Neural crest cell (in vitro differentiated cells): Measurements from ENCODE around the gene SLC1A7. TPM values are rescaled to one million over a fixed set of nuclear protein-coding genes. Genes with fewer than 3 reads are reported as not detected.

Source experiments
- DNase-seq: peaks from one replicate; pipeline ENCODE4 v3.0.0; 2021; ENCODE audit warnings: low read depth, mixed read lengths, low spot score
- H3K27ac Mint-ChIP-seq: one replicate; pipeline ENCODE4 v1.8.0; 2021; ENCODE audit warnings: mild to moderate bottlenecking, mixed read lengths; ENCODE audit not compliant: unreplicated experiment
- H3K27me3 Mint-ChIP-seq: 2 replicates; pipeline ENCODE4 v1.8.0; 2021; ENCODE audit warnings: low read depth, mild to moderate bottlenecking, mixed read lengths
- H3K36me3 Mint-ChIP-seq: 2 replicates; pipeline ENCODE4 v1.8.0; 2021; ENCODE audit warnings: low read depth, mild to moderate bottlenecking, mixed read lengths
- H3K4me1 Mint-ChIP-seq: 2 replicates; pipeline ENCODE4 v1.8.0; 2021; ENCODE audit warnings: mixed read lengths
- H3K4me3 Mint-ChIP-seq: one replicate; pipeline ENCODE4 v1.8.0; 2021; ENCODE audit warnings: mild to moderate bottlenecking, mixed read lengths
- H3K9me3 Mint-ChIP-seq: 2 replicates; pipeline ENCODE4 v1.8.0; 2021; ENCODE audit warnings: mixed read lengths
- CTCF ChIP-seq: fragments of 200-600 bp; sonication (generic); conservative IDR thresholded peaks from 2 replicates; pipeline ENCODE4 v1.5.0; 2021; ENCODE audit warnings: antibody characterized with exemption, mild to moderate bottlenecking
- total RNA-seq: library from RNA; stranded (reverse); gene quantifications from 2 replicates; pipeline ENCODE4 v1.2.1, GENCODE V29; 2021

SLC1A7 gene
- total RNA-seq, 1 donor from 2014 or later, result not detected

- peak overlapping the region; percentile 44 for H3K27ac Mint-ChIP-seq
- no peaks in the 10 kb centered on the region for H3K9me3 Mint-ChIP-seq
- no peaks in the 10 kb centered on the region for H3K27me3 Mint-ChIP-seq
- no peaks in the 10 kb centered on the region for H3K36me3 Mint-ChIP-seq
- DNase-seq, result no peak
- TF ChIP-seq CTCF, result no peak
- H3K4me1 Mint-ChIP-seq, result peaks cover 14% of the 10 kb centered on the region
- H3K4me3 Mint-ChIP-seq, result no peak overlapping the region
Observed at GRCh38 chr1:53083636-53084588, 58.5 kb downstream of the SLC1A7 start.

- no peak for DNase-seq
- H3K36me3 Mint-ChIP-seq, result no peaks in the 10 kb centered on the region
- H3K4me3 Mint-ChIP-seq, result no peak overlapping the region
- H3K27ac Mint-ChIP-seq, result no peak overlapping the region
- peaks cover 14% of the 10 kb centered on the region for H3K4me1 Mint-ChIP-seq
- no peaks in the 10 kb centered on the region for H3K9me3 Mint-ChIP-seq
- no peaks in the 10 kb centered on the region for H3K27me3 Mint-ChIP-seq
- no peak for TF ChIP-seq CTCF
Observed at GRCh38 chr1:53082826-53083455, 59.5 kb downstream of the SLC1A7 start.

- H3K9me3 Mint-ChIP-seq, result no peaks in the 10 kb centered on the region
- H3K27me3 Mint-ChIP-seq, result no peaks in the 10 kb centered on the region
- H3K4me3 Mint-ChIP-seq, result no peak overlapping the region
- H3K4me1 Mint-ChIP-seq, result peaks cover 14% of the 10 kb centered on the region
- H3K27ac Mint-ChIP-seq, result no peak overlapping the region
- no peak for TF ChIP-seq CTCF
- H3K36me3 Mint-ChIP-seq, result no peaks in the 10 kb centered on the region
- DNase-seq, result no peak
Observed at GRCh38 chr1:53081384-53082066, 60.9 kb downstream of the SLC1A7 start.

GRCh38 chr1:53080769-53081168, 61.7 kb downstream of the SLC1A7 start:
- DNase-seq, result no peak
- Mint-ChIP-seq H3K27ac (no peak overlapping the region), H3K27me3 (no peaks in the 10 kb centered on the region), H3K4me3 (no peak overlapping the region), H3K36me3 (no peaks in the 10 kb centered on the region), H3K4me1 (peaks cover 14% of the 10 kb centered on the region), H3K9me3 (no peaks in the 10 kb centered on the region)
- no peak for TF ChIP-seq CTCF

- Mint-ChIP-seq H3K9me3 (no peaks in the 10 kb centered on the region), H3K27me3 (no peaks in the 10 kb centered on the region), H3K36me3 (no peaks in the 10 kb centered on the region), H3K27ac (no peak overlapping the region), H3K4me3 (no peak overlapping the region), H3K4me1 (peaks cover 14% of the 10 kb centered on the region)
- no peak for DNase-seq
- no peak for TF ChIP-seq CTCF
Observed at GRCh38 chr1:53080041-53080440, 62.4 kb downstream of the SLC1A7 start.
